Spleen (tissue), 11 donors: ENCODE data around the gene BCL2. TPM values are rescaled to one million over a fixed set of nuclear protein-coding genes. Genes with fewer than 3 reads are reported as not detected.

Source experiments
- DNase-seq: peaks from one replicate; pipeline ENCODE4 v3.0.0-alpha.2; 2020
- H3K27ac ChIP-seq, 8 donors: fragments of 200-600 bp; sonication (generic) in 7 of 8; 1 replicate in 4 of 8; 2 replicates in 4 of 8; pipeline versions ENCODE4 v1.5.0 to v1.8.0; 2016 to 2021; ENCODE audit warnings: inconsistent platforms in 4 of 8, mild to moderate bottlenecking in 4 of 8, moderate library complexity in 1 of 8
- H3K27me3 ChIP-seq, 7 donors: fragments of 200-600 bp; sonication (generic) in 6 of 7; replicated peaks in 1 of 7; 1 replicate in 4 of 7; 2 replicates in 3 of 7; pipeline versions ENCODE4 v1.5.0 to v1.8.0; 2016 to 2021; ENCODE audit warnings: inconsistent platforms in 3 of 7, mild to moderate bottlenecking in 1 of 7
- H3K36me3 ChIP-seq, 6 donors: fragments of 200-600 bp; sonication (generic) in 5 of 6; 1 replicate in 4 of 6; 2 replicates in 2 of 6; pipeline versions ENCODE4 v1.5.0 to v1.8.0; 2016 to 2021; ENCODE audit warnings: inconsistent platforms in 2 of 6
- H3K4me1 ChIP-seq, 6 donors: fragments of 200-600 bp; sonication (generic) in 5 of 6; 1 replicate in 3 of 6; 2 replicates in 3 of 6; pipeline versions ENCODE4 v1.5.0 to v1.8.0; 2016 to 2021; ENCODE audit warnings: inconsistent platforms in 3 of 6
- H3K4me3 ChIP-seq, 8 donors: fragments of 200-600 bp; sonication (generic) in 7 of 8; 1 replicate in 4 of 8; 2 replicates in 4 of 8; pipeline versions ENCODE4 v1.5.0 to v1.8.0; 2016 to 2021; ENCODE audit warnings: inconsistent platforms in 4 of 8, mild to moderate bottlenecking in 4 of 8, moderate library complexity in 2 of 8
- H3K9me3 ChIP-seq, 8 donors: fragments of 200-600 bp; sonication (generic) in 7 of 8; 1 replicate in 4 of 8; 2 replicates in 4 of 8; pipeline versions ENCODE4 v1.5.0 to v1.8.0; 2016 to 2021; ENCODE audit warnings: inconsistent platforms in 4 of 8
- POLR2A ChIP-seq, 3 donors: fragments of 450-650 bp; IDR thresholded peaks; one replicate each; pipeline ENCODE4 v1.5.1; 2017; ENCODE audit warnings: antibody characterized with exemption in 3 of 3, mild to moderate bottlenecking in 1 of 3
- POLR2AphosphoS5 ChIP-seq, 3 donors: sonication (generic); formaldehyde crosslinking; IDR thresholded peaks; one replicate each; pipeline ENCODE4 v1.5.1; 2017; ENCODE audit warnings: antibody characterized with exemption in 3 of 3
- WGBS, 5 donors: extraction: QIAGEN DNeasy Blood & Tissue Kit in 3 of 5; methylation state at CpG; one replicate each; pipeline versions ENCODE4 v1.1.5 to v1.1.7; 2013 to 2018; 5-methylcytosine and 5-hydroxymethylcytosine counted together
- intact Hi-C: fragments of 100-400 bp; cut with DNase I; formaldehyde crosslinking; loops from one replicate; pipeline ENCODE4 v1.15.0; 2023; ENCODE audit warnings: low total_unique reads
- polyA plus RNA-seq, 3 donors: library from polyadenylated mRNA; stranded (reverse); fragments of 200-250 nt; gene quantifications; one replicate each; pipeline ENCODE4 v1.2.1, GENCODE V29; 2013
- total RNA-seq, 7 donors: library from RNA; depleted of rRNA in 3 of 7; stranded (reverse); fragments of >200 nt in 3 of 7; fragmentation: NEBNext Ultra II Directional in 4 of 7; extraction: Animal tissue kit (Norgen Biotek cat#: 25700) in 4 of 7; gene quantifications; one replicate each; pipeline versions ENCODE4 v1.1.0 to v1.2.1, GENCODE V29; 2016 to 2021
- TF ChIP-seq, protein P1 (sequence below), 11 experiments: fragments of 200-600 bp in 7 of 11; fragments of 450-650 bp in 4 of 11; sonication (generic) in 4 of 11; IDR thresholded peaks in 8 of 11; conservative IDR thresholded peaks in 3 of 11; 1 replicate in 7 of 11; 2 replicates in 4 of 11; pipeline versions ENCODE4 v1.4.0 to v1.8.0; 2016 to 2021; ENCODE audit warnings: antibody characterized with exemption in 11 of 11, inconsistent platforms in 4 of 11, mild to moderate bottlenecking in 1 of 11
- donor health status: healthy with polysubstance abuse.
- donor health status: DM: no; HTN: no; CAD: no; lungs with moderate emphysema.
- donor health status: DM: no; HTN: no; CAD: no.
- donor health status: Bipolar disorder and iron deficiency.
- donor health status: healthy.
- donor health status: DM: no; HTN: no; CAD: no.
- donor health status: DM: yes; HTN: yes; CAD: no.

The BCL2 gene
- total and polyA plus RNA-seq, 10 donors: 9.6 to 112 (median 69.1) TPM

DNA sequence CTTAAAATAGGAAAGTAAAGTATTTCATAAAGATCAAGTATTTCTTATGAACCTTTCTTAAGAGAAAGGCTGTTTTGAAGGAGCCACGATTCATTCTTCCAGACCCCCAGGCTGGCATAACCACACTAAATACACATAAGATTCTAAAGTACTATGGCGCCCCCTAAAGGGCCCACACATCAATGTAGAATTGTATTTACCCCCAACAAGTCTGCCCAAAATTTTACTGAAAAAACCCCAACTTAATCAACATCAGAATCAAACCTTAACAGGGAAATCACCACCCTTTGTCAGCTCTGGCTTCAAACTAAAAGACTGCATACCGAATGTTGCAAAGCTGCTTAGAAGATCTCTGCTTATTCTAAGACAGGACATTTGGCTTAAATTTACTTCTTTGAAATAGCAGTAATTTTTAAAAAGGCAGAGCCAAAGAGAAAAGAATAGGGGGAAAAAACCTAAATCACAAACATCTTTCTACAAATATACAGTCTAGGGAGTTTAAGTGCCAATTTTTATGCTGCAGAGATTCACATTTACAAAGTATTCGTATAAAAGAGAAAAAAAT is 20.4 kb upstream of the BCL2 start:
- no peak for TF ChIP-seq POLR2A (IDR thresholded peaks at IDR 0.05)
- TF ChIP-seq, protein P1, sequence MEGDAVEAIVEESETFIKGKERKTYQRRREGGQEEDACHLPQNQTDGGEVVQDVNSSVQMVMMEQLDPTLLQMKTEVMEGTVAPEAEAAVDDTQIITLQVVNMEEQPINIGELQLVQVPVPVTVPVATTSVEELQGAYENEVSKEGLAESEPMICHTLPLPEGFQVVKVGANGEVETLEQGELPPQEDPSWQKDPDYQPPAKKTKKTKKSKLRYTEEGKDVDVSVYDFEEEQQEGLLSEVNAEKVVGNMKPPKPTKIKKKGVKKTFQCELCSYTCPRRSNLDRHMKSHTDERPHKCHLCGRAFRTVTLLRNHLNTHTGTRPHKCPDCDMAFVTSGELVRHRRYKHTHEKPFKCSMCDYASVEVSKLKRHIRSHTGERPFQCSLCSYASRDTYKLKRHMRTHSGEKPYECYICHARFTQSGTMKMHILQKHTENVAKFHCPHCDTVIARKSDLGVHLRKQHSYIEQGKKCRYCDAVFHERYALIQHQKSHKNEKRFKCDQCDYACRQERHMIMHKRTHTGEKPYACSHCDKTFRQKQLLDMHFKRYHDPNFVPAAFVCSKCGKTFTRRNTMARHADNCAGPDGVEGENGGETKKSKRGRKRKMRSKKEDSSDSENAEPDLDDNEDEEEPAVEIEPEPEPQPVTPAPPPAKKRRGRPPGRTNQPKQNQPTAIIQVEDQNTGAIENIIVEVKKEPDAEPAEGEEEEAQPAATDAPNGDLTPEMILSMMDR (IDR thresholded peaks at IDR 0.05 in 8 of 11, conservative IDR thresholded peaks at IDR 0.05 in 3 of 11): peak in 8 of 11 experiments; percentile 9 to 65 (median 50)
- no peak for DNase-seq
- Histone ChIP-seq H3K36me3 (peaks cover 0 to 94% (median 42%) of the 10 kb centered on the region in 6 donors), H3K27me3 (no peaks in the 10 kb centered on the region), H3K27ac (no peak overlapping the region), H3K4me3 (no peak overlapping the region), H3K9me3 (no peaks in the 10 kb centered on the region), H3K4me1 (peaks cover 0 to 4% (median 0%) of the 10 kb centered on the region in 6 donors)
- WGBS, 5 donors: 28 to 43% (median 32%) methylated on average over 4 of the region's 4 CpGs
- intact Hi-C loops: no loop called here

GRCh38 chr18:63336366-63337099 is 17.0 kb upstream of the BCL2 start:
- peak overlapping the region in 6 of 8 donors; percentile 1 to 60 (median 38) for H3K27ac ChIP-seq
- 67 to 80% (median 74%) methylated on average over 8 of the region's 8 CpGs for WGBS, 5 donors
- no peak overlapping the region for H3K4me3 ChIP-seq
- H3K9me3 ChIP-seq: no peaks in the 10 kb centered on the region
- no peaks in the 10 kb centered on the region for H3K4me1 ChIP-seq
- H3K27me3 ChIP-seq: no peaks in the 10 kb centered on the region
- intact Hi-C loops: no loop called here
- TF ChIP-seq POLR2A (IDR thresholded peaks at IDR 0.05) (no peak), POLR2AphosphoS5 (IDR thresholded peaks at IDR 0.05) (no peak)
- TF ChIP-seq, protein P1 (IDR thresholded peaks at IDR 0.05 in 8 of 11, conservative IDR thresholded peaks at IDR 0.05 in 3 of 11): no peak
- H3K36me3 ChIP-seq: peaks cover 0 to 91% (median 49%) of the 10 kb centered on the region in 6 donors
- DNase-seq: no peak

DNA sequence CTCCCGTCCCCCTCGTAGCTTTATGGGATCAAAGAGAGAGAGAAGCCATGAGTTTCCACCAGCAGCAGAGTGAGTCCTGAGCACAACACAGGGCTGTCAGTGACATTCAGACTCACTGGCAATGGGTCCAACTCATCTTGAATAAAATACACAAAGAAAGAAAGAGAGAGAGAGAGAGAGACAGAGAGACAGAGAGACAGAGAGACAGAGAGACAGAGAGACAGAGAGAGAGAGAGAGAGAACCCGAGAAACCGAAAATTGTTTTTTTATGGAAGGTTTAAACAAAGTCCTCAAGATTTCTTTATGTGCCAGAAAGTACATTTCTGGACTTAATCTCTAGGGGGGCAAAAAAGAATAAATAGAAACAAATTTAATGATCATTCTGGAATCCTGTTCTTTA is 11.5 kb upstream of the BCL2 start:
- TF ChIP-seq POLR2AphosphoS5 (IDR thresholded peaks at IDR 0.05) (no peak), POLR2A (IDR thresholded peaks at IDR 0.05) (no peak)
- TF ChIP-seq, protein P1 (IDR thresholded peaks at IDR 0.05 in 8 of 11, conservative IDR thresholded peaks at IDR 0.05 in 3 of 11): no peak
- Histone ChIP-seq H3K36me3 (peaks cover 0 to 66% (median 44%) of the 10 kb centered on the region in 6 donors), H3K4me1 (no peaks in the 10 kb centered on the region), H3K27ac (no peak overlapping the region), H3K9me3 (no peaks in the 10 kb centered on the region), H3K27me3 (no peaks in the 10 kb centered on the region), H3K4me3 (no peak overlapping the region)
- intact Hi-C loops: no loop called here
- no peak for DNase-seq
- 90 to 98% (median 97%) methylated on average over 4 of the region's 4 CpGs for WGBS, 5 donors

- Histone ChIP-seq H3K4me1 (no peaks in the 10 kb centered on the region), H3K4me3 (no peak overlapping the region), H3K27ac (no peak overlapping the region), H3K9me3 (no peaks in the 10 kb centered on the region), H3K27me3 (no peaks in the 10 kb centered on the region), H3K36me3 (peaks cover 0 to 50% (median 35%) of the 10 kb centered on the region in 6 donors)
- intact Hi-C loops: no loop called here
- no peak for DNase-seq
- 91 to 98% (median 96%) methylated on average over 7 of the region's 7 CpGs for WGBS, 5 donors
- no peak for TF ChIP-seq POLR2A (IDR thresholded peaks at IDR 0.05)
- no peak for TF ChIP-seq POLR2AphosphoS5 (IDR thresholded peaks at IDR 0.05)
- TF ChIP-seq, protein P1 (IDR thresholded peaks at IDR 0.05 in 8 of 11, conservative IDR thresholded peaks at IDR 0.05 in 3 of 11): no peak
Observed at GRCh38 chr18:63329431-63330145, 10.0 kb upstream of the BCL2 start.
